ES-I3 (cell line): ENCODE data around the gene TNIP3.

Source experiments
- H3K36me3 ChIP-seq: 2 replicates; pipeline ENCODE4 v1.6.1; 2013; ENCODE audit warnings: mild to moderate bottlenecking, low read length, control low read depth, moderate library complexity; ENCODE audit not compliant: insufficient read depth
- H3K4me1 ChIP-seq: 2 replicates; pipeline ENCODE4 v1.6.1; 2013; ENCODE audit warnings: mild to moderate bottlenecking, control low read depth, low read length; ENCODE audit not compliant: insufficient read depth
- H3K9ac ChIP-seq: 2 replicates; pipeline ENCODE4 v1.6.1; 2013; ENCODE audit warnings: low read depth, mild to moderate bottlenecking, low read length, moderate library complexity
- H3K9me3 ChIP-seq: 2 replicates; pipeline ENCODE4 v1.6.1; 2013; ENCODE audit warnings: mild to moderate bottlenecking, low read length, moderate library complexity; ENCODE audit not compliant: control insufficient read depth, insufficient read depth

TNIP3 gene

DNA sequence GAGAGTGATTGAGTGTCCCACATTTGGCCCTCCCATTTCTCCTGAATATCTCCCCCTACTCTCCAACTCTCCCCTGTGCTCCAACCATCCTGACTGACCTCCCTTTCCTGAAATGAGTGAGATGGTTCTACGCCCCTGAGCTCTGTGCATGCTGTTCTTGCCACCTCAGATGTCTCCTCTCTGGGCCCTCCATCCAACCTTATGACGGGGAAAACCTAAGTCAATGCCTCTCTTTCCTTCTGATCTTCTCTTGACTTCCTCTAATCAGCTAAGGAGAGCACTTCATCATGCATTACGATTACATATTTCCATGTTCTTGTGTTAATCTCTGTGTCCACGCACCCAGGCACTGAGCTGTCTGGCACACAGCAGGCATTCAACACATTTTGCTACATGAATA lies 1.1 kb upstream of the TNIP3 start:
- Histone ChIP-seq H3K4me1 (no peaks in the 10 kb centered on the region; the same call in 1 of the 2 replicates), H3K9ac (no peak overlapping the region), H3K9me3 (no peaks in the 10 kb centered on the region), H3K36me3 (no peaks in the 10 kb centered on the region)

DNA sequence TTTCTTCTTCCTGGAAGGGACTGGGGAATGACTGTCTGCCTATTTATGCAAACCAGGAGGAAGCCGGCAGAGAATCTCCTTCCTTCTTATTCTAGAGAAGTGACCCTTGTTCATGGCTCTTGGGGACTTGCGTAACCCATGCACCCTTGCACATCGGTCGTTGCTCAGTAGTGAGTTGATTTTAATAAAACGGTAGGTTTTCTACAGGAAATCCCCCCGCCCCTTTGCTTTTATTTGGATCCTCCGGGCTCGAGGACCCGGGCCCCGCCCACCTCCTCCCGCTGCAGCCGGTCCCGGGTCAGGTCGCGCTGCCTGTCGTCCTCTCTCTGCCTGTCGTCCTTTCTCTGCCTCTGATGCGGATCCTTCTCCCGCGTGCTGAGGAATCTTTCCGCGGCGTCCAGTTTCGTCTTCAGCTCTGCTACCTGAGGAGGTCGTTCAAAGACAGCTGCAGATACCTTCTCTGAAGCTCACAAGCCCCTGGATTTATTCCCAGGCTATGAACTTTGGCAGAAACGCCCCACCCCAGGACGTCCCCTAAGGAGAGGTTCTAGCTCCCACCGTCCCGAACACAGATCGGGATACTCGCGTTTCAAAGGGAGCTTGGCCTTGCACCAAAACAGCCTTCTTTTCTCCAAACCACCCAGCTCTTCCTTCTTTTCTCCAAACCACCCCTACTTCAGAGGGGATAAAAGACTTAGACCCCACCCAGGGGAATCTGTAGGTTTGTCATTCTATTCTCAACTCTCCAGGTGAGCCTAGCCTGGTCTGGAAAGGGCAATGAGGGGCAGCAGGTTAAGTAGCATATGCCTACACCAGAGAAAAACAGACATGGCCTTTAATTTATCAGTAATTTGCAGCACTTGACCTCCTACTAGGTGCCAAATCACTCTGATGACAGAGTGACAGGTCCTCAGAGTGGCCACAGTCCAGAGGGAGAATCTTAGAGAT lies 7.0 kb downstream of the TNIP3 start:
- peak overlapping the region; percentile 81 for H3K9ac ChIP-seq
- no peaks in the 10 kb centered on the region for H3K36me3 ChIP-seq
- H3K9me3 ChIP-seq, result no peaks in the 10 kb centered on the region
- peaks cover 5% of the 10 kb centered on the region; the same call in 1 of the 2 replicates for H3K4me1 ChIP-seq

DNA sequence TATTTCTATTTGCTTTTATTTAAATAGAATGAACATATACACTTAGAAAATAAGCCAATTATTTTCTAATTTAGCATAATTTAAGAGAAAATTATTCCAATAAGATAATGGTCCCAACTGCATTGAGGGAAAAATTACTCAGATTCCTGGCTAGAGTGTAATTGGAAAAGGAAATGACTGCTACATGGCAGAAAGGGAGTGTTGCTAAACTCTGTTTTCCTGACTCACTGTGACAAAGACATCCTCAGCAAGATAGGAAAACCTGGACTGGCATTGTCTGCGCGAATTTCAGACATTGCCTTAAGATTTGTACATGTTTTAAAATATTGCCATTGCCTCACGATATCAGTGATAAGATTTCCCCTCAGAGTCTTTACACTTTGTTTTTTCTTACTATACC lies 8.2 kb downstream of the TNIP3 start:
- no peaks in the 10 kb centered on the region for H3K9me3 ChIP-seq
- H3K36me3 ChIP-seq, result no peaks in the 10 kb centered on the region
- H3K4me1 ChIP-seq, result peaks cover 5% of the 10 kb centered on the region; the same call in 1 of the 2 replicates
- 0 out of 2 replicates have a peak overlapping the region, but pooled peaks have one; percentile 81 for H3K9ac ChIP-seq

DNA sequence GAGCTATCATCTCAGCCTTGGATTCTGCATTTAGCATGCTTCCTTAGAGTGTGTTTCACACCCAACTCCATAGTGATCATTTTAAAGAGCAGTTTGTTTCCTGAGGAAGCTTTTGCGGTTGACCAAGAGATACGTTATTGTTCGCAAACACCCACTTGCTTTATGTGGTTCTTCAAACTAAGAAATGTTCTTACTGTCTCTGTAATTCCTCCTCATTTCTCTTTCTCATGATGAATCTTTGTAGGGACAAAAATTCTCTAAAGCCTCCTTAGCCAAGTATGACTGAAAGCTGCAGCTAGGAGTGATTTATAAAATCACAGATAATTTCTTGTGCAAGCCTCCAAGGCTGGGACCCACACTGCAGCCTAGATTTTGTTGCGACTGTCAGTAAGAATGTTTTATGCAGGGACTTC lies 10.0 kb downstream of the TNIP3 start:
- Histone ChIP-seq H3K36me3 (no peaks in the 10 kb centered on the region), H3K9ac (no peak overlapping the region)

DNA sequence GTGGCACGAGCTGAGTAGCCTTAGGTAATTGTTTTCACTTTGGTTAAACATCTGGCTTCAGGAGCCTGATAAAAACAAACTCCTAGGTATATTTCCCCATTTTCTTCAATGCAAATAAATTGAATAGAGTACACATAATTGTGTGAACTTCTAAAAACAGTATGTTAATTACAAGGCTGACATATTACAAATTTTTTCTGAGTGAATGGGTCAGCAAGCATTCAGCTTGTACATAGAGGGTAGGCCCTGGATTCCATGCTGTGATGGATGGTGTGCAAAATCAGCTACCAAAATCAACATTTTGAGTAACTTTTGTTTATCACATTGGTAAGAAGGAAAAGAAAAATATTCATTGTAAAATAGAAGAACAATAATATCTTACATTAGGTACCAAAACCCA lies 12.2 kb downstream of the TNIP3 start:
- Histone ChIP-seq H3K36me3 (no peaks in the 10 kb centered on the region), H3K4me1 (no peaks in the 10 kb centered on the region), H3K9me3 (no peaks in the 10 kb centered on the region), H3K9ac (no peak overlapping the region)

More for the DNA sequence above, 10.0 kb downstream of the TNIP3 start:
- Histone ChIP-seq H3K4me1 (peaks cover 5% of the 10 kb centered on the region; the same call in 1 of the 2 replicates), H3K9me3 (no peaks in the 10 kb centered on the region)

DNA sequence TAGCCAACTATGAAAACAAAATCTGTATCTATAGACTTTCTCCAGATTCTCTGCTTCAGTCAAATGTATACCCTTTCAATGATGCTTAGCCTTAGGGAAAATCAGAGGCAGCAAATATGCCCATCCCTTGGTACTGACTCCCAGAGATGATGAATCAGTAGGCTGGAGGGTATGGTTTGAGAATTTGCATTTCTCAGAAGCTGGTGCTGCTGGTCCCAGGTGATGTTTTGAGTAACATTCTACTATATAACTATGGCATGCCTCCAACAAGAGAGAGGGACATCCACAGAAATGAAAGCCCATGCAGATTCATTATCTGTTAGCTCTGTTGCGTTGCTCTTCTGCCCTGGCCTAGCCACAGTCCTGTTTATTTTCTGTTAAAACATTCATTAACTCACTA lies 13.6 kb downstream of the TNIP3 start:
- H3K9me3 ChIP-seq, result no peaks in the 10 kb centered on the region
- H3K36me3 ChIP-seq, result no peaks in the 10 kb centered on the region
- no peaks in the 10 kb centered on the region for H3K4me1 ChIP-seq
- no peak overlapping the region for H3K9ac ChIP-seq

DNA sequence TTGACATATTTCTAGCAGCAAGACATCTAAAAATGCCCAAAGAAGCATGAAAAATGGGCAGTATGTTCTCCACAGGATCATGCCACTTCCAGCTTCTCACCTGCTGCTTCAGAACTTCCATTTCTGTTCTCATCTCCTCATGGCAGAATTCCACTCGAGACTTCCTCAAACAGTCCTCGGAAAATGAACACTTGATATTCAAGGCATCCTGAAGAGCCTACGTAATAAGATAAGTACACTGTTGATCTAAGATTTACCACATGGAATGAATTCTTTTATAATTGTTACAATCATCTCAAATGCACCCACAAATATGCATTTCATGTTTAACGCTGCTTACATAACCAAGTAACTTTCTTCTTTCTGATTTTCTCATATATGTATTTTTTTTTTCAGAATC lies 14.1 kb downstream of the TNIP3 start:
- Histone ChIP-seq H3K9ac (no peak overlapping the region), H3K9me3 (no peaks in the 10 kb centered on the region), H3K36me3 (no peaks in the 10 kb centered on the region)

DNA sequence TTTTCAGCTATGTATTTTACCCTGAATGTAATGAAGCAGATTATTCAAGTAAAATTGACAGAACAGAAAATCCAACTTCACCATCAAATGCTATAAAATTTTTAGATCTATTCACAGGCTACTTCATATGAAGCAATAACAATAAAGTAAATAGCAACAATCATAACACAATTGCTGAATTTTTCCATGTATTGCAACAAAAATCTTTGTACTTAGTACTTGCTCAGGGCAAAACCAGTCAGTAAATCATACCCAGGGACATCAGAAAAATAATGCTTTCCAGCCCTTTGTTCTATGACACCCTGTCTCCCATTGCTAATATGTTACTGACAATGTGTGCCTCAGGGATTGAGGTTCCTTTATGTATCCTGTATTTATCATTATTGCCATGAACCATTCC lies 15.5 kb downstream of the TNIP3 start:
- Histone ChIP-seq H3K9me3 (no peaks in the 10 kb centered on the region), H3K36me3 (no peaks in the 10 kb centered on the region), H3K9ac (no peak overlapping the region), H3K4me1 (no peaks in the 10 kb centered on the region)

More for the DNA sequence above, 14.1 kb downstream of the TNIP3 start:
- no peaks in the 10 kb centered on the region for H3K4me1 ChIP-seq

DNA sequence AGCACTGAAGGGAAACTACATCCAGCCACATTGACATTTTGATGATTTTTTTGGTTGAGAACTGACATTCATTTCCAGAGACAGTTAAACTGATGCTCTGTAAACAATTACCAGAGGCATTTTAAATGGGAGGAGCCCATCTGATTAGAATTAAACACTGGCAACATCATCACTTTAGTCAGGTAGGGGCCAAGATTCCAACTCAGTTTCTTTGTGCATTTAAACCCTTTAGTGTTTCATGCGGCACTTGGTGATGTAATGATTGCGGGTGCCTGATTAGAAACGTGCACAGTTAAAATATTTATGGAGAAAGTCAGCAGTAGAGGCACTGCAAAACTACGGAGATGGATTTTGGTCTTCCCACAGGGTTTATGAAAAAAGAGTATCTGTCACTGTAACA lies 16.1 kb downstream of the TNIP3 start:
- Histone ChIP-seq H3K4me1 (no peaks in the 10 kb centered on the region), H3K36me3 (no peaks in the 10 kb centered on the region), H3K9me3 (no peaks in the 10 kb centered on the region), H3K9ac (no peak overlapping the region)

DNA sequence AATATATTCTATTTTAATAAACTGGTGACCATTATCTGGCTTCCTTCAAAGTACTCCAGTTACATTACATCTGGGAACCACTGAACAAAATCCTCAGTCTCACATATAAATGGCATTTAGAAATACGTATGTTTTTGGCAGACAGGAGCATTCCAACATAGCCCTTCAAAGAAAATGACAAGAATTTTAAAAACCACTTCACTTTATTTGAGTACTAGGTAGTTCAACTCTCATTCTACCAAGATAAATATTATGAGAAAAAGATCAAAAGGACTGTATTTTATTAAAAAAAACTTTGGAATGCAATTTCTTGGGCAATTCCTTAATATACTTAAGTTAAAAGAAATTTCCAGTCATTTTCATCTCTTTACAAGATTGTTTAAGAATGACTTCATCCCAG lies 17.6 kb downstream of the TNIP3 start:
- Histone ChIP-seq H3K9me3 (no peaks in the 10 kb centered on the region), H3K9ac (no peak overlapping the region), H3K36me3 (no peaks in the 10 kb centered on the region), H3K4me1 (no peaks in the 10 kb centered on the region)

DNA sequence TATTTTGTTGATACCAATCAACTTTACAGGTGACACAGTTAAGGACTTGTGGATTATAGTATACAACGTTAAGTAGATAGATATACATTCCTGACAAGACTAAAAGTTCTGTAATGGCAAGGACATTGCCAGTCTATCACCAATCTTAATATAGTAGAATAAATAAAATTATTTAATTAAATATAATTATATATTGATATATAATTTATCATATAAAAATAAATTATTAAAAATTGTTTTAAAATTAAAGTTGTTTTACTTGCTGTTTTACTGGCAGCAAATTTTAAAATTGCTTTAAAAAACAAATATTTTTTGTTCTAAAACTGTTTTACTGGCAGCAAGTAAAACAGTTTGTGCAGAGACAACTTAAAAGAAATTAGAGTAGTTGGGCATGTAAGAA lies 18.7 kb downstream of the TNIP3 start:
- H3K36me3 ChIP-seq, result no peaks in the 10 kb centered on the region
- H3K9me3 ChIP-seq, result no peaks in the 10 kb centered on the region
- no peak overlapping the region for H3K9ac ChIP-seq
- no peaks in the 10 kb centered on the region for H3K4me1 ChIP-seq

DNA sequence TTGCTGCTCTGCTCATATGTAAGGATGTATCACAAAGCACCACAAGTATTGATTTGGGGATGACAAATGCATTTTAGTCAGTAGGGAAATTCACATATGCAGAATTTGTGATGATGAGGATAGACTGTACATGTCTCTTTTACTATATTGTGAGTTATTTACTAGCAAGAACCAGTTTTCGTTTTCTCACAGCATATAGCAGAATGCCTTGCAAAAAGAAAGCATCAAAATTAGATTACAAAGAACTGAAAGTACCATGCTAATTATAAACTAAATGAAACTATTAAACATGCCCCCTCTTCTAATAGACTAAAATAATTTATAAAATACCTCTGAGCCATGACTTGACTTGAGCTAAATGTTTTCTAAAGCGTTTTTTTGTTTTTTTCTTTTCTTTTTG lies 20.1 kb downstream of the TNIP3 start:
- no peaks in the 10 kb centered on the region for H3K4me1 ChIP-seq
- H3K9ac ChIP-seq, result no peak overlapping the region

DNA sequence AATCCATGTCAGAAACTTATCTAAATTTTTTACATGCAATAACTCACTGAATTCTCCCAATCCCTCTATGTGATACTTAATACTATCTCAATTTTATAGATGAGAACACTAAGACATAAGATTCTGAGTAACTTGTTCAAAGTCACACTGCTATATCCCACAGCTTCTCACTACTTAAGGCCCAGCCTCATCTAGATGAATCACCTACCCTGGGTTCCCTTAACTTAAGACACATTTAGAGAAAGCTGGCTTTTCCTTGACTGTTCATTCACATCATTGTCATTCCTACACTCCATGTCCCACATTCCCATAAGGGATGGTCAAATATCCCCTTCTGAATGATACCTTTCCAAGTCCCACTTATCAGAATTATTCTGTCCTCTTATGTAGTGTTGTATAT lies 21.0 kb downstream of the TNIP3 start:
- H3K9me3 ChIP-seq, result no peaks in the 10 kb centered on the region
- no peaks in the 10 kb centered on the region for H3K36me3 ChIP-seq
- no peak overlapping the region for H3K9ac ChIP-seq
- no peaks in the 10 kb centered on the region for H3K4me1 ChIP-seq

More for the DNA sequence above, 20.1 kb downstream of the TNIP3 start:
- Histone ChIP-seq H3K9me3 (no peaks in the 10 kb centered on the region), H3K36me3 (no peaks in the 10 kb centered on the region)

DNA sequence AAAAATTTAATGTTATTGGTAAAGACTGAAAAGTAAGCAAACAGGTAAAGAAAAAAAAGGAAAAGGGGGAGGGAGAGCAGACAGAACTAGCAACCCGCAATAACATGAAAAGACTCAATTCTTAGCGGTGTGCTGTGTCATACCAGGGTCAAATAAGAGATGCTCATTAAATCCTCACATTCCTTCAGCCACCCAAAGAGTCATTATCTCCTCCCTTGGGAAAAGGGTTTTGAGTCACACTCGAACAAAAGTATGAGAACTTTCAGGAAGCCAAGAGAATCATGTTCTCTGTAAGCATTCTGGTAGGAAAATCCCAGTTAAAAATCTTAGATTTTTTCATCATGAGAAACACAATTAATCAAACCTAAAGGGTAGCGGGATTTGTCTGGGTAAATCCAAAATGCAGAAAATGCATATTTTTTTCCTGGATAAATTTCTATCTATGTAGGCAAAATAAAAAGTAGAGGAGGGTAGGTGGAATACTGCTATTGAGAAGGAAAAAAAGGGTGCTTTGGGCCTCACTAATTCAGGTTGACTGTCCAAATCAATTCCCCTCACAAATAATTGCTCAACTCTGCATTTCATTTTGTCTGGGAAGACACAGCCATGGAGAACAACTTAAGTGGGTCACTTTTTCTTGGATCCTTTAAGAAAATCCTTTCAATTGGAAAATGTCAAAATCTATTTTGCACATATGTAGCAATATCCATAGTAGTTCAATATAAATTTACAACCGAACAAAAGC lies 23.2 kb downstream of the TNIP3 start:
- Histone ChIP-seq H3K9ac (no peak overlapping the region), H3K36me3 (no peaks in the 10 kb centered on the region), H3K4me1 (no peaks in the 10 kb centered on the region), H3K9me3 (no peaks in the 10 kb centered on the region)
